ENCODE measurements around the gene AGAP1. TPM values are rescaled to one million over a fixed set of nuclear protein-coding genes. Genes with fewer than 3 reads are reported as not detected.
A peak's percentile ranks its signal among the peaks of the same experiment; 100 is the strongest.

AGAP1 gene
- total RNA-seq, 2 donors from 2014 or later, result 16.1 to 40.1 TPM

- Histone ChIP-seq H3K4me1 (replicated peaks) (no peaks in the 10 kb centered on the region), H3K27me3 (replicated peaks; ENCODE audit: insufficient read depth) (no peaks in the 10 kb centered on the region), H3K27ac (no peak overlapping the region), H3K4me3 (no peak overlapping the region), H3K9me3 (no peaks in the 10 kb centered on the region), H3K36me3 (no peaks in the 10 kb centered on the region)
- no peak for DNase-seq (ENCODE audit: low spot score)
- 85% methylated on average over 7 of the region's 7 CpGs for WGBS
- intact Hi-C loops (cut with DNase I), result no loop called here
- no peak for TF ChIP-seq POLR2AphosphoS5 (IDR thresholded peaks at IDR 0.05)
- TF ChIP-seq CTCF (IDR thresholded peaks at IDR 0.05), result no peak
- TF ChIP-seq POLR2A (IDR thresholded peaks at IDR 0.05), result no peak
These were observed 225.5 kb downstream of the AGAP1 start for GRCh38 chr2:235719146-235719942.

- H3K4me3 ChIP-seq, result no peak overlapping the region
- H3K27me3 ChIP-seq (replicated peaks; ENCODE audit: insufficient read depth), result no peaks in the 10 kb centered on the region
- H3K27ac ChIP-seq, result no peak overlapping the region
- 91% methylated on average over 3 of the region's 3 CpGs for WGBS
- DNase-seq (ENCODE audit: low spot score), result no peak
- intact Hi-C loops (cut with DNase I), result no loop called here
- no peaks in the 10 kb centered on the region for H3K4me1 ChIP-seq (replicated peaks)
- H3K36me3 ChIP-seq, result no peaks in the 10 kb centered on the region
- no peak for TF ChIP-seq POLR2AphosphoS5 (IDR thresholded peaks at IDR 0.05)
- TF ChIP-seq CTCF (IDR thresholded peaks at IDR 0.05), result no peak
- TF ChIP-seq POLR2A (IDR thresholded peaks at IDR 0.05), result no peak
- H3K9me3 ChIP-seq, result no peaks in the 10 kb centered on the region
These were observed 227.8 kb downstream of the AGAP1 start for GRCh38 chr2:235721625-235722024.

GRCh38 chr2:235722869-235723268, 229.0 kb downstream of the AGAP1 start:
- no peaks in the 10 kb centered on the region for H3K9me3 ChIP-seq
- no peak overlapping the region for H3K4me3 ChIP-seq
- TF ChIP-seq CTCF (IDR thresholded peaks at IDR 0.05), result no peak
- intact Hi-C loops (cut with DNase I), result no loop called here
- H3K4me1 ChIP-seq (replicated peaks), result no peaks in the 10 kb centered on the region
- no peaks in the 10 kb centered on the region for H3K36me3 ChIP-seq
- 93% methylated on average over 7 of the region's 7 CpGs for WGBS
- DNase-seq (ENCODE audit: low spot score), result no peak
- H3K27ac ChIP-seq, result no peak overlapping the region
- no peaks in the 10 kb centered on the region for H3K27me3 ChIP-seq (replicated peaks; ENCODE audit: insufficient read depth)

- intact Hi-C loops (cut with DNase I), result no loop called here
- Histone ChIP-seq H3K4me1 (replicated peaks) (no peaks in the 10 kb centered on the region), H3K36me3 (no peaks in the 10 kb centered on the region), H3K9me3 (no peaks in the 10 kb centered on the region), H3K4me3 (no peak overlapping the region), H3K27me3 (replicated peaks; ENCODE audit: insufficient read depth) (no peaks in the 10 kb centered on the region), H3K27ac (no peak overlapping the region)
- DNase-seq (ENCODE audit: low spot score), result no peak
- TF ChIP-seq POLR2A (IDR thresholded peaks at IDR 0.05) (no peak), POLR2AphosphoS5 (IDR thresholded peaks at IDR 0.05) (no peak), CTCF (IDR thresholded peaks at IDR 0.05) (no peak)
- WGBS, result 96% methylated on average over 6 of the region's 6 CpGs
These were observed 229.5 kb downstream of the AGAP1 start for GRCh38 chr2:235723371-235723770.

GRCh38 chr2:235723811-235724465, 230.1 kb downstream of the AGAP1 start:
- TF ChIP-seq CTCF (IDR thresholded peaks at IDR 0.05) (no peak), POLR2AphosphoS5 (IDR thresholded peaks at IDR 0.05) (no peak), POLR2A (IDR thresholded peaks at IDR 0.05) (no peak)
- intact Hi-C loops (cut with DNase I), result no loop called here
- H3K4me3 ChIP-seq, result no peak overlapping the region
- WGBS, result 86% methylated on average over 16 of the region's 16 CpGs
- no peaks in the 10 kb centered on the region for H3K9me3 ChIP-seq
- H3K36me3 ChIP-seq, result no peaks in the 10 kb centered on the region
- H3K27me3 ChIP-seq (replicated peaks; ENCODE audit: insufficient read depth), result no peaks in the 10 kb centered on the region
- peak overlapping the region; percentile 1 to 2 for H3K27ac ChIP-seq
- no peaks in the 10 kb centered on the region for H3K4me1 ChIP-seq (replicated peaks)
- no peak for DNase-seq (ENCODE audit: low spot score)
